HPDE6-E6E7 (cell line): ENCODE data around the gene SLC25A41.
A peak's percentile ranks its signal among the peaks of the same experiment; 100 is the strongest.

Experiments used
- DNase-seq: peaks from one replicate; pipeline ENCODE4 v3.0.0; 2011; ENCODE audit warnings: missing footprints; ENCODE audit errors: extremely low spot score

SLC25A41 gene

DNA sequence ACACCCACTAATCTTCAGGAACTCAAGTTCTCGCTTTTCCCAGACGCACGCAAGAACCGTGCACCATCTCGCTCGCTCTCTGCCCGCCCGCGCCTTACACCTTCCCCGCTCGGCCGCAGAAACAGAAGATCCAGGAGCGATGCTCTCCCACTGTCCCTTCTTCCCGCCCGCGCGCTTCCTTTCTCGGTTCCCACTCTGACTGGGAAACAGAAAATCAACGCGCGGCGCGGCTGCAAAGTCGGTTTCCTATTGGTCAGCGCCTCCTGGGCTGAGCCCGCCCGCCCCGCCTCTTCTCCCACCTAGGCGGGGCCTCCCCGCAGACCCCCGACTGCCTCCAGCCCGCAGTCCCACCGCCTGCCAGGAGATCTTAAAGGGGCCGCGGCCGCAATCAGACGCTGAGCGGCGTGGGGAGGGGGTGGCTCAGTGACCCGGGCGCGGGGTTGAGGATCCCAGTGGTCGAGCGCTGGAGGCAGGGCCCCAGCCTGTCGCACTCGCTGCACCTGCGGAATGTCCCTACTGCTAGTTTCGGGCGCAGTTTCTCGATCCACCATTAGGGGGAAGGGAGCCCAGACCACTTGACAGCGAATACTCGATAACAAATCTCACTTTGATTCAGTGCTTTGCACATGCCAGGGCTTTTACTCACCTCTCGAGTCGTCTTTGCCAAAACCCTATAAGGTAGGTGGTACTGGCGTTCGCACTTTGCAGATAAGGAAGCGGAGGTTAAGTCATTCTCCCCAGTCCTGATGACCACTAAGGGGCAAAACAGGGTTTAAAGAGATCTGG lies 26.7 kb upstream of the SLC25A41 start:
- peak; percentile 88 for DNase-seq

- DNase-seq = peak; percentile 74
Measured at GRCh38 chr19:6459262-6460098, 25.9 kb upstream of the SLC25A41 start, which contains the start of gene SLC25A23. TSS of gene SLC25A23 (minus strand) at chr19:6459792. CDS start at chr19:6459628, 164 bp downstream.

- DNase-seq = no peak
Measured at GRCh38 chr19:6458695-6459261, 25.2 kb upstream of the SLC25A41 start.

- no peak for DNase-seq
Measured at GRCh38 chr19:6457958-6458694, 24.6 kb upstream of the SLC25A41 start.

DNA sequence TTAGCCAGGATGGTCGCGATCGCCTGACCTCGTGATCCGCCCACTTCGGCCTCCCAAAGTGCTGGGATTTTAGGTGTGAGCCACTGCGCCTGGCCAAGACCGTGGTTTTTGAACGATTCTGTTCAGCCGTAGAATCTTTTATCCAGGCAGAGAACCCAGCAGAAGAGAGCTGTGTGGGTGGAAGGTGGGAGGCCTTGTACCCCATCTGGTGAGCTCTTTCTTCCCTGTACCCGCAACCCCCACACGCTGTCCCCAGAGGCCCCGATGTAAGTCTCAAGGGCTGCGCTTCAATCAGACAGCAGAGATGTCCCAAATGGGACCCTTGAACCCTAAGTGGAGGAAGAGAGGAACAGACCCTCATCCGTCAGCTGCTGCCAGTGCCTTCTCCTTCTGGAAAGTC lies 22.4 kb upstream of the SLC25A41 start:
- DNase-seq = no peak

DNA sequence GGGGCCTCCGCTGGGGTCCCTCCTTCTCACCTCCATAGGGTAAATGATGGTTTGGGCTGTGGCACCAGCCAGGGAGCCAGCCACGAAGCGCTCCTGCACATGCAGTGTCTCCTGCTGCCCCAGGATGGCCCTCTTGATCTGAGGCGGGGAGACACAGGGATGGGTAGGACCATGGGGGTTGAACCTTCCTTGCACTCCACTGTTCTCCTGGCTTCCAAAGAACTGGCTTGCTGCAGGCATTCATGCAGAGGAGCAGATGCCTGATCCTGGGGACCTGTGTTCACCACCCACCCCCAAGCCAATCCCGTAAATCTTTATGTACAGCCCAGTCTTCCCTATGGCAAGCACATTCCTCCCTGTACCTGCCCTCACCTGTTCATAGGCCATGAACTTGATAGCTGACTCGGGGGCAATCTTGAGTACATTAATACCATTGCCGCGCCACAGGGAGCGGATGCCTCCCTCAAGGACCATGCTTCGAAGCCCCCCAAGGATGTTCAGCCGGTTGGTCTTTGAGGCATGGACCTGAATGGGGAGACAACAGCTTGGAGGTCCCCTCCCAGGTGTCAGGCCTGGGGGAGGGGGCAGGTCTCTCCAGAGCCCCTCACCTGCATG lies 20.5 kb upstream of the SLC25A41 start:
- DNase-seq = no peak

DNA sequence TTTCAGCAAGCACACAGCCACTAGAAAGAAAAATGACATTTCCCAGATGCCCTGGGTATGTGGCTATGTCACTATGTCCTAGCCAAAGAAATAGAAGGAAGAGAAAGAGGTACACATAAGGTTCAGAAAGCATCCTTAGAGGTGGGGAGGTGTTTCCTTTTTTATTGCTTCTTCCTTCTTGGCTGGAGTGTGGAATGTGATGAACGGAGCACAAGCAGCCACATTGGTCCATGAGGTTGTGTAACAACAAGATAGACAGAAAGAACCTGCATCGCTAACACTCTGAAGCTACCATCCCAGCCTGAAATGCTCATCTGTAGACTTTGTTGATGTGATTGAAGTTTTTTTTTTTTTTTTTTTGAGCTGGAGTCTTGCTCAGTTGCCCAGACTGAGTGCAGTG lies 19.3 kb upstream of the SLC25A41 start:
- no peak for DNase-seq

- DNase-seq = no peak
Measured at GRCh38 chr19:6452223-6452614, 18.7 kb upstream of the SLC25A41 start.

- DNase-seq = no peak
Measured at GRCh38 chr19:6451583-6452222, 18.1 kb upstream of the SLC25A41 start.

DNA sequence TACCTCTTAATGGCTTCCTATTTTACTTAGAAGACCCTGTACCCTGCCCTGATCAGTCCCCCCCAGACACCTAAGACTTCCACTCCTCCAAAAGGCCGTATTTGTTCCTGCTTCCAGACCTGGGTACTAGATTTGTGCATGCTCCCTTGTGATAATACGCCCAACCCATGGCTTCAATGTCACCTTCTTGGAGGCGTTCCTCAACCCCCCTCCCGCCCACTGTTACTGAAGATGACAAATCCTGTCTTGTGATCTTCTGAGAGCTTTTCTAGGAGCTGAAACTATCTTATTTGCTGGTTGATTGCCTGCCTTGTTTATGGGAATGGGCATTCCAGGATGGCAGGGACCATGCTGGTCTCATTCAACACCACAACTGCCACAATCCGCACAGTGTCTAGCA lies 16.6 kb upstream of the SLC25A41 start:
- DNase-seq = no peak

GRCh38 chr19:6448045-6448444 lies 14.5 kb upstream of the SLC25A41 start:
- DNase-seq = no peak

DNA sequence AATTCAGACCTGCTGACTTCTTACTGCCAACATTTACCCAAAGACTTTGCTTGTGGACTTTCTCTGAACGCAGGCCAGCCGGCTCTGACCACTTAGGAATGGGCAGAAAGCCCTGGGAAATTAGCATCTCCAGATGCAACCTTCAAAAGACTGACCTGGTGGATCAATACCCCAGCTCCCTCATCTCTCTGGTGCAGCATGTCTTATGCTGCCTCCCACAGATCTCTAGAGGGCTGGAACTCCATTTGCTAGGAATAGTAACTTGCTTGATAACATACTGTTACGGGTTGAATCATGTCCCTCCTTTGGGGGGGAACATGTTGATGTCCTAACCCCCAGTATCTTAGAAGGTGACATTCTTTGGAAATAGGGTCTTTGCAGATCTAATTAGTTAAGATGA lies 12.9 kb upstream of the SLC25A41 start:
- no peak for DNase-seq

DNA sequence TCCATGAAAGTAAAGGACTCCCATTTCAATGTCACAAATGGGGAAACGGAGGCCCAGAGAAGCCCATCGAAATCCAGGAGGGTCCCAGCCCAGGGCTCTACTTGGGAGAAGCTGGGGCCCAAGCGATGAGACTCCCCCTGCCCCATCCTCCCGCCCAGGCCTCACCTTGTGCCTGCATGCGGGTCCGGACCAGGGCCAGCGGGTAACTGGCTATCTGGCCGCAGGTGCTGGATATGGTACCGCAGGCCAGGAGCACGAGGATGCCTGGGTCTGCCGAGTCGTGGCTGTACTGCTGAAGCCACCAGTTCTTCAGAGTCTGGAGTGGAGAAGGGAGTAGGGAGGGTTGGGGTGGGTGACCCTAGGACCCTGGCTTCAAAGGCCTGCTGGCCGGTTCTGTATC lies 10.4 kb upstream of the SLC25A41 start:
- no peak for DNase-seq

DNA sequence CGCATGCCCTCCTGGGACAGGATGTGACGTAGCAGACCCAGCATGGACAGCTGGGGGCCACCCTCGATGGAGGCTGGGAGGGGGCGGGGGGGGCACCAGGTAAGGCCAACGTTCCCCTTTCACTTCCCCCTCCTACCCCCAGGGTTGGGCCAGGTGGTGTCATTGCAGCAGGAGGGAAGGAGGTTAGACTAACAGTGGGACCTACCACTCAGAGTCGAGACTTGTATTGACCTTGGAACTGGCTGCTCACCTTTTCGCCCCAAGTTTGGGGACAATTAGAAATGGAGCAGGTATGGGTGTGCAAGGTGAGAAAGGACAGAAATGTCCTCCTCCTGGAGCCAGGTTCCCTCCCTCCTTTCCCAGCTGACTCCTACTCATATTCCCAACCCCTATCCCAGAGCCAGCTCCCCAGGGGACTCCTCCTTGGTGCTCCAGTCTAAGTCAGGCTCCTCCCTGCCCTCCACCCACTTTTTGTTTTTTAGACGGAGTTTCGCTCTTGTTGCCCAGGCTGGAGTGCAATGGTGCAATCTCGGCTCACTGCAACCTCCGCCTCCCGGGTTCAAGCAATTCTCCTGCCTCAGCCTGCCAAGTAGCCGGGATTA lies 8.6 kb upstream of the SLC25A41 start:
- no peak for DNase-seq

DNA sequence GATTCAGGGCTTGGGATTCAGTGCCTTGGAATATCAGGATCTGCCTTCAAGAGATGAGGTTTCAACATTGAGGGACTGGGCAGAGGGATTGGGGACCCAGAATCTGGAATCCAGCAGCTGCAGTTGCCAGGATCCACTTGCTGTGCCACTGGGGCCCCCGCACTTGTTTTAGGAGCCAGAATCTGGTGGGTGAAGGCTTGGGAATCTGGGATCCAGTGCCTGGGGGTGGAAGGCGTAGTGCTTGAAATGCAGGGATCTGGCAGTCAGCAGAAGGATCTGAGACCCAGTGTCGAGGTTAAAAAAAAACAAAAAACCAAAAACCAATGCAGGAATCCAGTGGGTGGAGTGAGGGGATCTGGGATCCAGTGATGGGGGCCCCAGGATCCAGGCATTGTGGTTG lies 7.3 kb upstream of the SLC25A41 start:
- no peak for DNase-seq

DNA sequence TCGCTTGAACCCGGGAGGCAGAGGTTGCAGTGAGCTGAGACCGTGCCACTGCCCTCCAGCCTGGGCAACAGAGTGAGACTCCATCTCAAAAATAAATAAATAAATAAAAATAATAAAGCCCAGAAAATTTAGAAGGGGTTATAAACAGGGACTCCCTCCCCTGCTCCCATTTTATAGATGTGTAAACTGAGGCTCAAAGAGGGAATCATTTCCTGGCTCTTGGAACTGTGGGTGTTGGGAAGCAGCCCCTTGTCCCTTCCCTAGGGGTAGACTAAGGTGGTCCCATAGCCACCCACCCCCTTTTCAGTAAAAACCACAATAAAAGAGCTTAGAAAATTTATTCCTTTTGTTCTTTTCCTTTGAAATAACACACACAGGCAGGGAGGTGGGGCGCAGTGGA lies 6.2 kb upstream of the SLC25A41 start:
- no peak for DNase-seq

DNA sequence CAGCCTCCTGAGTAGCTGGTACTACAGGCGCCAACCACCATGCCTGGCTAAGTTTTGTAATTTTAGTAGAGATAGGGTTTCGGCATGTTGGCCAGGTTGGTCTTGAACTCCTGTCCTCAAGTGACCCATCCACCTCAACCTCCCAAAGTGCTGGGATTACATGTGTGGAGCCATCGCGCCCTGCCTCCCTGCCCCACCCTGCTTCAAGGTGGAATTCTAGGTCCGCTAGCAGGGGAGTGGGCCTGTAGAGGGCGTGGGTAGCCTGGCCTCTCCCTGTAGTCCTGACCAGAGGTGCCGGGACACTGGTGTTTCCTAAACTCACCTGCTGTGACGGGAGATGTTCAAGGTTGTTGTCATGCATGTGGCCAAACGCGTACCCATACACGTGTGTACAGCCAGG lies 398 bp downstream of the SLC25A41 start:
- DNase-seq = no peak

- DNase-seq = no peak
Measured at GRCh38 chr19:6431891-6432290, 1.7 kb downstream of the SLC25A41 start.

GRCh38 chr19:6429419-6430221 lies 3.9 kb downstream of the SLC25A41 start:
- no peak for DNase-seq
